Esophagus (tissue), 2 donors: ENCODE measurements around the gene TRIM16. TPM values are rescaled to one million over a fixed set of nuclear protein-coding genes. Genes with fewer than 3 reads are reported as not detected.
"Not testable (repeated sequence)": the region's sequence is repeated elsewhere in the genome, so short reads cannot be mapped to it uniquely, and the experiment has no call there.

ENCODE experiments used
- H3K27ac ChIP-seq, 2 donors: one replicate each; pipeline ENCODE4 v1.5.1; 2013; ENCODE audit warnings: low read depth in 2 of 2, mild to moderate bottlenecking in 2 of 2, inconsistent platforms in 1 of 2, low read length in 1 of 2, moderate library complexity in 1 of 2
- H3K27me3 ChIP-seq, 2 donors: one replicate each; pipeline ENCODE4 v1.6.1; 2013; ENCODE audit warnings: low read length in 2 of 2, control low read depth in 1 of 2, mild to moderate bottlenecking in 1 of 2; ENCODE audit not compliant: insufficient read depth in 2 of 2, control insufficient read depth in 1 of 2
- H3K36me3 ChIP-seq, 2 donors: one replicate each; pipeline ENCODE4 v1.6.1; 2013; ENCODE audit warnings: low read length in 1 of 2; ENCODE audit not compliant: control insufficient read depth in 2 of 2, insufficient read depth in 2 of 2
- H3K4me1 ChIP-seq, 2 donors: one replicate each; pipeline ENCODE4 v1.6.1; 2013; ENCODE audit warnings: low read length in 1 of 2; ENCODE audit not compliant: control insufficient read depth in 2 of 2, insufficient read depth in 2 of 2
- H3K4me3 ChIP-seq, 2 donors: one replicate each; pipeline ENCODE4 v1.5.1; 2013; ENCODE audit warnings: low read length in 2 of 2, mild to moderate bottlenecking in 2 of 2, low read depth in 1 of 2, moderate library complexity in 1 of 2
- H3K9me3 ChIP-seq, 2 donors: one replicate each; pipeline ENCODE4 v1.6.1; 2013; ENCODE audit warnings: mild to moderate bottlenecking in 2 of 2, low read depth in 1 of 2, low read length in 1 of 2, moderate library complexity in 1 of 2; ENCODE audit not compliant: control insufficient read depth in 2 of 2, insufficient read depth in 1 of 2
- WGBS, 2 donors: extraction: QIAGEN DNeasy Blood & Tissue Kit; methylation state at CpG; one replicate each; pipeline ENCODE4 v1.1.7; 2013; 5-methylcytosine and 5-hydroxymethylcytosine counted together
- polyA plus RNA-seq, 2 donors: library from polyadenylated mRNA; stranded (reverse); fragments of 200-250 nt; gene quantifications; one replicate each; pipeline ENCODE4 v1.2.3, GENCODE V29; 2013
- donor health status: healthy with polysubstance abuse.
- donor health status: Bipolar disorder and iron deficiency.

TRIM16 gene
- polyA plus RNA-seq, 2 donors, result 72.2 to 140 TPM

DNA sequence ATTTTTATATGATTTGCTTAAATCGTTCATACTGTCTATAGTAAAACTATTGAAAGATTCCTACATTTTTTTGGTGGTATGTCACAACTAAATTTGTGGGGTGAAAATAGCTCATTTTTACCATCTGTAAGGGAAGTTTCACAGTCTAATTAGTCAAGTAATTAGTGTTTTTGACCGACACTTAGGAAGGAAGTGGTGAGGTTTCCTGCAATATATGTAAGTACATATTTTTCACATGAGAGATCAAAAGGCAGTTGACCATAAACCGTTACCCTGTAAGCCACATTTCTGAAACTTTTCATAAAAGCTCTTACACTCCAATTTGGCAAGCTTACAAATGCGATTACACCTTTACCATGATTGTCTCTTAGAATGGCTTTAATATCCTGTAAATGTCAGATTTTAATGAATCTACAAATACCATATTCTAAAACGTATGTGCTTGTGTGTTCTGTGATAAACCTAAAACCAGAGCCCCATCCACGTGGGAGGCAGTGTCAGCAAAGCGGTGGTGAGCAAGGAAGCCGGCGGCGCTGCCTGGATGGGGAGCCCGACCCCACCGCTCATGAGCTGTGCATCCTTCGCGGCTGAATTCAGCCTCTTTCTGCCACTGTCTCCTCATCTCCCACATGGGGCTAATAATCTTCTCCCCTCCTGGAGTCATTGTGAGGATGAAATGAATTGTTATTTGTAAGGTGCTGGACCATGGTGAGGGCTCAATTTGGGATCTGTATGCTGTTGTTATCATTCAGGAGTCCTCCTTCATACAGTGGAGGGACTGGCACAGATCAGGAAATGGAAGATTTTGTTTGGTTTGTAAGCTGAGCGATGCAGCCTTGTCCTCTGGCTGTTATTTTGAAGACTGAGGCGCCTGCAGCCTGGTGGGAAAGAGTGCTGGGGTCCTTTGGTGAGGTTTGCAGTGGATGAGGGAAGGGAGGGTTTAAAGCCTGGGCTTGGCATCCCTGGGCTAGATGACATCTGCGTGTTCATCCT is 94.3 kb downstream of the TRIM16 start:
- not testable (repeated sequence) for H3K4me1 ChIP-seq, H3K27ac ChIP-seq, H3K27me3 ChIP-seq, H3K4me3 ChIP-seq, H3K36me3 ChIP-seq, H3K9me3 ChIP-seq
- WGBS, 2 donors, result 66 to 72% methylated on average over 12 of the region's 17 CpGs

- H3K4me3 ChIP-seq, H3K27ac ChIP-seq, H3K4me1 ChIP-seq, H3K9me3 ChIP-seq, H3K27me3 ChIP-seq, H3K36me3 ChIP-seq: not testable (repeated sequence)
- 83 to 94% methylated on average over 8 of the region's 8 CpGs for WGBS, 2 donors
Observed at GRCh38 chr17:15588017-15588416, 96.1 kb downstream of the TRIM16 start.

GRCh38 chr17:15583313-15583712 is 100.8 kb downstream of the TRIM16 start:
- not testable (repeated sequence) for H3K9me3 ChIP-seq, H3K4me1 ChIP-seq, H3K4me3 ChIP-seq, H3K36me3 ChIP-seq, H3K27ac ChIP-seq, H3K27me3 ChIP-seq
- WGBS, 2 donors, result 78 to 80% methylated on average over 3 of the region's 5 CpGs

DNA sequence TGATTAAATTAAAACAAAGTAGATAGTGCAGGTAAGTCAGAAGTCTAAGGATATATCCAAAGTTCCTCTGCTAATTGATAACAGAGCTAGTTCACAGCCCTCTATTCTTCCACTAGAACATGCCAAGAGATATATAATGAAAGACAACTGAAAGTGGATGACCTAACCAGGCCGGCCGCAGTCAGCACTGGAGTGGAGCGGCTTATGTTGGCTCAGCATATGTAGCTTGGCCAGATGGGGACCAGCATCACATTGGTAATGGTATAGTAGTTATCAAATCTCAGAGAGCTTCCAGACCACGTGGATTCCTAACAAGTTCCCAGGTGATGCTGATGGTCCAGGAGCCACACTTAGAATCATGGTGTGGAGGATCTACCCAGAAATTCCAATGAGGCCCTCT is 102.6 kb downstream of the TRIM16 start:
- not testable (repeated sequence) for H3K36me3 ChIP-seq, H3K4me3 ChIP-seq, H3K9me3 ChIP-seq, H3K4me1 ChIP-seq, H3K27me3 ChIP-seq, H3K27ac ChIP-seq
- WGBS, 2 donors, result 98 to 100% methylated on average over 3 to 4 of the region's 4 CpGs

Other genes with a start within 250 kb of the TRIM16 start
- 10 to 100 TPM in 1 of 2 donors, 1 to 10 TPM in 1; 2.8 to 11.3 TPM for gene CDRT4, start 216.7 kb downstream of the TRIM16 start, polyA plus RNA-seq
- gene TVP23C, start 120.8 kb downstream of the TRIM16 start, polyA plus RNA-seq, result 1 to 10 TPM; 3.0 to 7.0 TPM
- 10 to 100 TPM in 1 of 2 donors, 1 to 10 TPM in 1; 9.1 to 13.9 TPM for gene FBXW10B, start 64.6 kb downstream of the TRIM16 start, polyA plus RNA-seq
- gene ZNF286A, start 15.4 kb upstream of the TRIM16 start, polyA plus RNA-seq, result 1 to 10 TPM; 5.4 to 5.8 TPM
- gene TBC1D26, start 48.0 kb upstream of the TRIM16 start, polyA plus RNA-seq, result under 1 TPM; 0.05 to 0.06 TPM